Astrocyte (in vitro differentiated cells and primary cell): ENCODE measurements around the gene NKAIN2. TPM values are rescaled to one million over a fixed set of nuclear protein-coding genes. Genes with fewer than 3 reads are reported as not detected.

Experiments
- DNase-seq: peaks from one replicate; pipeline ENCODE4 v3.0.0-alpha.2; 2010; ENCODE audit warnings: low read depth
- FAIRE-seq: peaks from 2 replicates; lab custom pipeline; 2011; peaks lifted over from hg19 to GRCh38; lab: Jason Lieb, UNC
- H2AFZ ChIP-seq: 2 replicates; pipeline ENCODE4 v1.6.0; 2012; ENCODE audit warnings: low read depth, low read length, inconsistent platforms
- H3K27ac ChIP-seq: 2 replicates; pipeline ENCODE4 v1.5.1; 2011; ENCODE audit warnings: low read depth, low read length, inconsistent platforms
- H3K27me3 ChIP-seq: 2 replicates; pipeline ENCODE4 v1.6.0; 2011; ENCODE audit warnings: low read length, inconsistent platforms; ENCODE audit not compliant: insufficient read depth
- H3K36me3 ChIP-seq: 2 replicates; pipeline ENCODE4 v1.5.1; 2011; ENCODE audit warnings: low read length, inconsistent platforms; ENCODE audit not compliant: insufficient read depth
- H3K4me1 ChIP-seq: 2 replicates; pipeline ENCODE4 v1.5.1; 2011; ENCODE audit warnings: low read length, inconsistent platforms; ENCODE audit not compliant: insufficient read depth
- H3K4me2 ChIP-seq: 2 replicates; pipeline ENCODE4 v1.6.0; 2012; ENCODE audit warnings: low read length, inconsistent platforms
- H3K4me3 ChIP-seq: 2 replicates; pipeline ENCODE4 v1.5.1; 2011; ENCODE audit warnings: low read depth, mild to moderate bottlenecking, low read length, inconsistent platforms; ENCODE audit not compliant: insufficient read depth
- H3K79me2 ChIP-seq: 2 replicates; pipeline ENCODE4 v1.6.0; 2012; ENCODE audit warnings: mild to moderate bottlenecking, low read length, inconsistent platforms; ENCODE audit not compliant: insufficient read depth
- H3K9ac ChIP-seq: 2 replicates; pipeline ENCODE4 v1.6.0; 2012; ENCODE audit warnings: mild to moderate bottlenecking, low read length, inconsistent platforms
- H3K9me3 ChIP-seq: 2 replicates; pipeline ENCODE4 v1.5.1; 2012; ENCODE audit warnings: low read depth, mild to moderate bottlenecking, low read length, inconsistent platforms; ENCODE audit not compliant: insufficient read depth
- H4K20me1 ChIP-seq: 2 replicates; pipeline ENCODE4 v1.6.0; 2012; ENCODE audit warnings: low read length, inconsistent platforms; ENCODE audit not compliant: insufficient read depth
- H3K27ac Mint-ChIP-seq: one replicate; pipeline ENCODE4 v1.8.0; 2021; ENCODE audit warnings: mild to moderate bottlenecking, mixed read lengths; ENCODE audit not compliant: unreplicated experiment
- H3K27me3 Mint-ChIP-seq: one replicate; pipeline ENCODE4 v1.8.0; 2021; ENCODE audit warnings: low read depth, mixed read lengths; ENCODE audit not compliant: unreplicated experiment
- H3K36me3 Mint-ChIP-seq: one replicate; pipeline ENCODE4 v1.8.0; 2021; ENCODE audit warnings: low read depth, mixed read lengths; ENCODE audit not compliant: unreplicated experiment
- H3K4me1 Mint-ChIP-seq: one replicate; pipeline ENCODE4 v1.8.0; 2021; ENCODE audit warnings: low read depth, mixed read lengths; ENCODE audit not compliant: unreplicated experiment
- H3K4me3 Mint-ChIP-seq: one replicate; pipeline ENCODE4 v1.8.0; 2021; ENCODE audit warnings: mild to moderate bottlenecking, moderate library complexity, mixed read lengths; ENCODE audit not compliant: unreplicated experiment
- H3K9me3 Mint-ChIP-seq: one replicate; pipeline ENCODE4 v1.8.0; 2021; ENCODE audit warnings: mild to moderate bottlenecking, mixed read lengths; ENCODE audit not compliant: unreplicated experiment
- EZH2 ChIP-seq: IDR thresholded peaks from 2 replicates; pipeline ENCODE4 v1.6.1; 2012; ENCODE audit warnings: mild to moderate bottlenecking, low read length, inconsistent platforms; ENCODE audit not compliant: insufficient read depth
- total RNA-seq: library from RNA; stranded (reverse); gene quantifications from 2 replicates; pipeline ENCODE4 v1.2.1, GENCODE V29; 2021
- TF ChIP-seq, protein P1 (sequence below): IDR thresholded peaks from 2 replicates; pipeline ENCODE4 v1.5.1; 2011; ENCODE audit warnings: low read depth, mild to moderate bottlenecking, inconsistent platforms, low read length, moderate library complexity; ENCODE audit not compliant: insufficient read depth

NKAIN2 gene
- total RNA-seq, 1 donor from 2014 or later = 0.07 TPM

DNA sequence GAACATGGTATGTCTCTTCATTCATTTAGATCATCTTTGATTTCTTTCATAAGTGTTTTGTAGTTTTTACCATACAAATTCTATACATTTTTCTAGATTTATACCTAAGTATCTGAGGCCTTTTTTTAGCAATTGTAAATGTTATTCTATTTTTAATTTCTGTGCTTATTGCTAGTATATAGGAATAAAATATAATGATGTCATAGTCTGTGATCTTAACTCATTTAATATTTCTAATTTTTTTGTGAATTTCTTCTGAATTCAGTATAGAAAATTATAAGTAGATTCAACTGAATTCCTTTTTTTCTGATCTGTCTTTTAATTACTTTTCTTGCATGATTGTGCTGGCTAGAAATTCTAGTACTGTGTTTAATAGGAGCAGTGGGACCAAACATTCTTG, 520.6 kb downstream of the NKAIN2 start:
- Mint-ChIP-seq H3K27ac (no peak overlapping the region), H3K36me3 (no peaks in the 10 kb centered on the region), H3K4me1 (no peaks in the 10 kb centered on the region), H3K27me3 (peaks cover 6% of the 10 kb centered on the region), H3K9me3 (no peaks in the 10 kb centered on the region), H3K4me3 (no peak overlapping the region)
- Histone ChIP-seq H3K79me2 (no peaks in the 10 kb centered on the region), H3K9me3 (no peaks in the 10 kb centered on the region), H4K20me1 (no peaks in the 10 kb centered on the region), H3K27me3 (no peaks in the 10 kb centered on the region), H3K4me2 (no peak overlapping the region), H3K4me1 (no peaks in the 10 kb centered on the region), H2AFZ (no peak overlapping the region), H3K27ac (no peak overlapping the region), H3K9ac (no peak overlapping the region), H3K4me3 (no peak overlapping the region), H3K36me3 (no peaks in the 10 kb centered on the region)
- FAIRE-seq = no peak
- DNase-seq = no peak
- TF ChIP-seq, protein P1, sequence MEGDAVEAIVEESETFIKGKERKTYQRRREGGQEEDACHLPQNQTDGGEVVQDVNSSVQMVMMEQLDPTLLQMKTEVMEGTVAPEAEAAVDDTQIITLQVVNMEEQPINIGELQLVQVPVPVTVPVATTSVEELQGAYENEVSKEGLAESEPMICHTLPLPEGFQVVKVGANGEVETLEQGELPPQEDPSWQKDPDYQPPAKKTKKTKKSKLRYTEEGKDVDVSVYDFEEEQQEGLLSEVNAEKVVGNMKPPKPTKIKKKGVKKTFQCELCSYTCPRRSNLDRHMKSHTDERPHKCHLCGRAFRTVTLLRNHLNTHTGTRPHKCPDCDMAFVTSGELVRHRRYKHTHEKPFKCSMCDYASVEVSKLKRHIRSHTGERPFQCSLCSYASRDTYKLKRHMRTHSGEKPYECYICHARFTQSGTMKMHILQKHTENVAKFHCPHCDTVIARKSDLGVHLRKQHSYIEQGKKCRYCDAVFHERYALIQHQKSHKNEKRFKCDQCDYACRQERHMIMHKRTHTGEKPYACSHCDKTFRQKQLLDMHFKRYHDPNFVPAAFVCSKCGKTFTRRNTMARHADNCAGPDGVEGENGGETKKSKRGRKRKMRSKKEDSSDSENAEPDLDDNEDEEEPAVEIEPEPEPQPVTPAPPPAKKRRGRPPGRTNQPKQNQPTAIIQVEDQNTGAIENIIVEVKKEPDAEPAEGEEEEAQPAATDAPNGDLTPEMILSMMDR = no peak
- TF ChIP-seq EZH2 = no peak

DNA sequence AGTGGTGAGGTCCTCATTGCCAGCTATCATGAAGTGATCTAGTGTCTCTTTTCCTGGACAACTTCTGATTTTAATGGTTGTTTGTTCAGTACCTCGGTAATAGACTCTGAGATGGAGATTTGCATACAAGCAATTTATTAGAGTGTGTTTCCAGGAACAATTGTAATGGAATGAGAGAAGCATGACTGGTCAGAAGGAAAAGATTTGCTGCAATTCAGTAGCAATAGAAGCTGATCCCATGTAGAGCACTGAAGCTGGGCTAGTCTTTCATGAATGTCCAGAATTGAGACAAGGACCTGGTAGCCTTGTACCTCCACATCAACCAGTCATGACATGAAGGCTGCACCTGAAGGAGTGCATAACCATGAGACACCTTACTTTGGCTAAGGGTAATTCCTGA, 526.5 kb downstream of the NKAIN2 start:
- no peak for FAIRE-seq
- Mint-ChIP-seq H3K4me1 (no peaks in the 10 kb centered on the region), H3K27ac (no peak overlapping the region), H3K9me3 (no peaks in the 10 kb centered on the region), H3K27me3 (peaks cover 8% of the 10 kb centered on the region), H3K36me3 (no peaks in the 10 kb centered on the region), H3K4me3 (no peak overlapping the region)
- H3K27me3 ChIP-seq = no peaks in the 10 kb centered on the region
- H3K9me3 ChIP-seq = no peaks in the 10 kb centered on the region
- no peaks in the 10 kb centered on the region for H3K36me3 ChIP-seq
- no peak overlapping the region for H3K27ac ChIP-seq
- H3K4me2 ChIP-seq = no peak overlapping the region
- H4K20me1 ChIP-seq = no peaks in the 10 kb centered on the region
- no peaks in the 10 kb centered on the region for H3K79me2 ChIP-seq
- no peak overlapping the region for H2AFZ ChIP-seq
- no peak for DNase-seq
- H3K4me3 ChIP-seq = no peak overlapping the region
- no peaks in the 10 kb centered on the region for H3K4me1 ChIP-seq
- TF ChIP-seq EZH2 = no peak
- TF ChIP-seq, protein P1 = no peak
- H3K9ac ChIP-seq = no peak overlapping the region

DNA sequence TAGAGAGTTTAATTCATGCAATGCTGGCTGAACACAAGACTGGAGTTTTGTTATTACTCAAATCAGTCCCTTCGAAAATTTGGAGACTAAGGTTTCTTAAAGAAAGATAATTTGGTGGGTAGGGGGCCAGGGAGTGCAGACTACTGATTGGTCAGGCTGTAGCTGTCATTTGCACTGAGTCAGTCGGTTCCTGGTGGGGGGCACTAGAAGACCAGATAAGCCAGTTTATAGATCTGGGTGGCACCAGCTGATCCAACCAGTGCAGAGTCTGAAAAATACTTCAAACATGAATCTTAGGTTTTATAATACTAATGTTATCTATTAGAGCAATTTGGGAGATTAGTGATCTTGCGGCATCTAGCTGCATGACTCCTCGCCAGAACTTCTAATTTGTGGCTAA, 530.7 kb downstream of the NKAIN2 start:
- no peak overlapping the region for H3K4me3 ChIP-seq
- FAIRE-seq = no peak

More for the DNA sequence above, 530.7 kb downstream of the NKAIN2 start:
- Histone ChIP-seq H3K36me3 (no peaks in the 10 kb centered on the region), H3K4me2 (no peak overlapping the region), H3K4me1 (no peaks in the 10 kb centered on the region), H3K27ac (no peak overlapping the region), H2AFZ (no peak overlapping the region), H4K20me1 (no peaks in the 10 kb centered on the region), H3K27me3 (no peaks in the 10 kb centered on the region), H3K79me2 (no peaks in the 10 kb centered on the region), H3K9ac (no peak overlapping the region), H3K9me3 (no peaks in the 10 kb centered on the region)
- Mint-ChIP-seq H3K9me3 (no peaks in the 10 kb centered on the region), H3K27ac (no peak overlapping the region), H3K4me3 (no peak overlapping the region), H3K4me1 (no peaks in the 10 kb centered on the region), H3K27me3 (peaks cover 1% of the 10 kb centered on the region), H3K36me3 (no peaks in the 10 kb centered on the region)
- TF ChIP-seq, protein P1 = no peak
- TF ChIP-seq EZH2 = no peak
- DNase-seq = no peak
